Measurements from ENCODE around the gene SORCS3.

Gene SORCS3

DNA sequence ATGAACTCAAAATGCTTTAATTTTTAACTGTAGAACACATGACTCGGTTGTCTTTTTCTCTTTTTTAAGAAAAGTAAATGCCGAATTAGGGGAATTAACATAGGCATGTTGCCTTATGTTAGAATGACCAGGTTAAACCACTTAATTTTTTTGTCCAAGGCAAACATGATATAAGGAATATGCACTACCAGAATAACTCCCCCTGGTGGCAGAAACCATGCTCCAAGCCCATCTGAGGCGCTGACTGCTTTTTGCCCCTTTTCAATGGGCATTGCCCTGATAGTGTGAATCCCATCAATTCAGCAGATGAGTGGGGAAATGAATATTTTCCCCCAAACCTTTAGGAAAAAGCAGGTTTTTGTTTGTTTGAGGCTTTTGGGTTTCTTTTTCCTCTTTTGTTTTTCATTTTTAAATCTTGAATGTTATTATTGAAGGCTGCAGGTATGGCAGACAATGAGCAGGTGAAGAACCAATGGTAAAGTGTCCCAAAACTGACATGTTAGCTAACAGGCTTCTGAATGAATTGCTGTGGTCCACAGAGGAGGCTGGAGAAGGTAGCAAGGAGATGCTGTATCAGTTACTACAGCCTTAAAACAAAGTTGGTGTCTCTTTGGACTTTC lies 284.3 kb downstream of the SORCS3 start:
- Histone ChIP-seq H3K36me3 (ENCODE audit: control insufficient read depth in 1 of 2, insufficient read depth in 2 of 2, low read length in 2 of 2) (no peaks in the 10 kb centered on the region), H3K4me1 (ENCODE audit: control insufficient read depth in 1 of 2, insufficient read depth in 2 of 2, low read length in 2 of 2) (no peaks in the 10 kb centered on the region)

DNA sequence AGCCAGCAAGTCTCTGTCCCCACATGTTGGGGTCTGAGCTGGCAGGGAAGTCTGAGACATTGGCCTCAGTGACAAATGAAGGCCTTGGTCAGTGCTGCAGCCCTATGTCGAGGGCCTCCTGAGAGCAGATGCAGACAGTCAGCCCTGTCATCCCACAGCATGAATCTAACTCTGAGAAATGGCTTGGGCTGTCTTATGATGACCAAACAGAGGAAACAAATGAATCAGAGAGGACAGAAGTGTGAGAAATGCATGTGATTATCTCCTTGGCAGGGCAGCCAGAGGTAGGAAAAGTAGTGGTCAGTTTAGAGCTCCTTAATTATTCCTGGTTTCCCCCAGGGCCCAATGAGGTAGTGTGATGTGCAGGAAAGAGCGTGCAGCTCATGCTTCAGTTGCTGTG lies 287.6 kb downstream of the SORCS3 start:
- H3K4me1 ChIP-seq (ENCODE audit: control insufficient read depth in 1 of 2, insufficient read depth in 2 of 2, low read length in 2 of 2), result no peaks in the 10 kb centered on the region
- H3K27ac ChIP-seq (ENCODE audit: low read length), result no peak overlapping the region
- H3K9me3 ChIP-seq (ENCODE audit: control insufficient read depth in 1 of 2, low read length in 2 of 2), result no peaks in the 10 kb centered on the region
- H3K36me3 ChIP-seq (ENCODE audit: control insufficient read depth in 1 of 2, insufficient read depth in 2 of 2, low read length in 2 of 2), result no peaks in the 10 kb centered on the region
- no peak overlapping the region for H3K4me3 ChIP-seq (ENCODE audit: low read depth in 1 of 2, low read length in 2 of 2)
- no peaks in the 10 kb centered on the region for H3K27me3 ChIP-seq (ENCODE audit: low read depth, low read length)

More for the DNA sequence above, 284.3 kb downstream of the SORCS3 start:
- Histone ChIP-seq H3K27me3 (ENCODE audit: low read depth, low read length) (no peaks in the 10 kb centered on the region), H3K4me3 (ENCODE audit: low read depth in 1 of 2, low read length in 2 of 2) (no peak overlapping the region), H3K27ac (ENCODE audit: low read length) (no peak overlapping the region), H3K9me3 (ENCODE audit: control insufficient read depth in 1 of 2, low read length in 2 of 2) (no peaks in the 10 kb centered on the region)

DNA sequence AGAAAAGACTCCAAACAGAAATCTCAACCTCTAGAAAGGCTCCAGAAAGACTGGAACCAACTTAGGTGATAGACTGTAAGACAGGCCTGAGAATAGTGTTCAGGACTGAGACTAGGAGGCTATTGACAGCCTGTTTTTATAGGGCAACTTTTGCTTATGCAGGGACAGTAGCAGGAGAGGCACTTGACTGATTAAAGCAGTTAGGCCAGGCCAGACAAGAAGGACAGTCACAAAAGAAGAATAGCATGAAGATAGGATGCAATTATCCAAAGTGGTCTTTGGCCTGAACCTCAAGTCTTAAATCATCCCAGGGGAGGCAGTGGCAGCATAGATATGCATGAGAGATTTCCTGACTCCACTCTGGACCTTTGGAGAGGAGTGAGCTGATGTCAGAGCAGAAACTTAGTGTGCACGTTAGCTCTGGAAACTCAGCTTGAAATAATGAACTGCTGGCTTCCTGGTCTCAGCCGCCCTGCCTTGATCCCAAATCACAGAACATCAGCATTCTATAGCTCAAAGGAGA lies 290.6 kb downstream of the SORCS3 start:
- Histone ChIP-seq H3K36me3 (ENCODE audit: control insufficient read depth in 1 of 2, insufficient read depth in 2 of 2, low read length in 2 of 2) (no peaks in the 10 kb centered on the region), H3K27ac (ENCODE audit: low read length) (no peak overlapping the region), H3K9me3 (ENCODE audit: control insufficient read depth in 1 of 2, low read length in 2 of 2) (no peaks in the 10 kb centered on the region), H3K4me1 (ENCODE audit: control insufficient read depth in 1 of 2, insufficient read depth in 2 of 2, low read length in 2 of 2) (no peaks in the 10 kb centered on the region), H3K4me3 (ENCODE audit: low read depth in 1 of 2, low read length in 2 of 2) (no peak overlapping the region), H3K27me3 (ENCODE audit: low read depth, low read length) (no peaks in the 10 kb centered on the region)

DNA sequence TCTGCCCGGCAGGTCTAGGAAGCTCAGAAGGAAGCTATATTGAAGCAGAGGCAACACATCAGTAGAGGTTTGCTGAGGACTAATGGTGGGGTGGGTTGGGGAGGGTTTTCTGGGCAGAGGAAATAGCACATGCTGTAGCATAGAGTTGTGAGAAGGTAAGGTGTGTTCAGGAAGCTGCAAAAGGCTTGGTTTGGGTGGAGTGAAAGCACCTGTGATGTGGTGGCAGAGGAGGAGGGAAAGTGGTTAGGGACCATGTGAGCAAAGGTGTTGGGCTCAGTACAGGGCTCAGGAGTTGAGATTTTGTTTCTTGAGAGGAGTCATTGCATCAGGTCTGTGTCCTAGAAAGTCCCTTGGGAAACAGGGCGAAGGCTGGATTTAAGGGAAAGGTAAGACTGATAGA lies 294.6 kb downstream of the SORCS3 start:
- H3K36me3 ChIP-seq (ENCODE audit: control insufficient read depth in 1 of 2, insufficient read depth in 2 of 2, low read length in 2 of 2), result no peaks in the 10 kb centered on the region
- no peaks in the 10 kb centered on the region for H3K27me3 ChIP-seq (ENCODE audit: low read depth, low read length)
- no peaks in the 10 kb centered on the region for H3K9me3 ChIP-seq (ENCODE audit: control insufficient read depth in 1 of 2, low read length in 2 of 2)
- no peak overlapping the region for H3K27ac ChIP-seq (ENCODE audit: low read length)
- no peak overlapping the region for H3K4me3 ChIP-seq (ENCODE audit: low read depth in 1 of 2, low read length in 2 of 2)
- H3K4me1 ChIP-seq (ENCODE audit: control insufficient read depth in 1 of 2, insufficient read depth in 2 of 2, low read length in 2 of 2), result no peaks in the 10 kb centered on the region

DNA sequence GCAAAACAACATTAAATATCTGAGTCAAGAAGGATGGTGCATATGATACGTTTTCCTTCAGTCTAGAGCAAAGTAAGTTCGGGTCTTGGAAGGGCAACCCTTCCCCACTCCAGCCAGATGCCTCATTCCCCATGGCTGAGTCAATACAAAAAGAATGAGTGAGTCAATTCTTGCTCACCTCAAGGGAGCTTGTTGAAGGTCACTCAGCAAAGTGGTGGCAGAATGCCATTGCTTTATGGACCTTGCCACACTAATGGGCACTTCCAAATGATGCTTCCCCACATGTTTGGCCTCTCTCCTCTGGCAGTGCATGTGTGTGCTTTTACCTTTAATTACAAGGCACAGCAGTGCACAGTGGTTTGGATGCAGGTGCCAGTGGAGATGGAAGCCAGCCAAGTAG lies 296.5 kb downstream of the SORCS3 start:
- H3K9me3 ChIP-seq (ENCODE audit: control insufficient read depth in 1 of 2, low read length in 2 of 2), result no peaks in the 10 kb centered on the region

GRCh38 chr10:104938031-104938430 lies 296.9 kb downstream of the SORCS3 start:
- no peak overlapping the region for H3K27ac ChIP-seq (ENCODE audit: low read length)
- H3K9me3 ChIP-seq (ENCODE audit: control insufficient read depth in 1 of 2, low read length in 2 of 2), result no peaks in the 10 kb centered on the region
- H3K4me1 ChIP-seq (ENCODE audit: control insufficient read depth in 1 of 2, insufficient read depth in 2 of 2, low read length in 2 of 2), result no peaks in the 10 kb centered on the region
- no peak overlapping the region for H3K4me3 ChIP-seq (ENCODE audit: low read depth in 1 of 2, low read length in 2 of 2)
- H3K36me3 ChIP-seq (ENCODE audit: control insufficient read depth in 1 of 2, insufficient read depth in 2 of 2, low read length in 2 of 2), result no peaks in the 10 kb centered on the region
- H3K27me3 ChIP-seq (ENCODE audit: low read depth, low read length), result no peaks in the 10 kb centered on the region

More for the DNA sequence above, 296.5 kb downstream of the SORCS3 start:
- Histone ChIP-seq H3K4me1 (ENCODE audit: control insufficient read depth in 1 of 2, insufficient read depth in 2 of 2, low read length in 2 of 2) (no peaks in the 10 kb centered on the region), H3K27ac (ENCODE audit: low read length) (no peak overlapping the region), H3K27me3 (ENCODE audit: low read depth, low read length) (no peaks in the 10 kb centered on the region), H3K4me3 (ENCODE audit: low read depth in 1 of 2, low read length in 2 of 2) (no peak overlapping the region), H3K36me3 (ENCODE audit: control insufficient read depth in 1 of 2, insufficient read depth in 2 of 2, low read length in 2 of 2) (no peaks in the 10 kb centered on the region)

GRCh38 chr10:104941662-104942061 lies 300.6 kb downstream of the SORCS3 start:
- Histone ChIP-seq H3K27me3 (ENCODE audit: low read depth, low read length) (no peaks in the 10 kb centered on the region), H3K27ac (ENCODE audit: low read length) (no peak overlapping the region), H3K4me3 (ENCODE audit: low read depth in 1 of 2, low read length in 2 of 2) (no peak overlapping the region), H3K9me3 (ENCODE audit: control insufficient read depth in 1 of 2, low read length in 2 of 2) (no peaks in the 10 kb centered on the region), H3K4me1 (ENCODE audit: control insufficient read depth in 1 of 2, insufficient read depth in 2 of 2, low read length in 2 of 2) (no peaks in the 10 kb centered on the region), H3K36me3 (ENCODE audit: control insufficient read depth in 1 of 2, insufficient read depth in 2 of 2, low read length in 2 of 2) (no peaks in the 10 kb centered on the region)

DNA sequence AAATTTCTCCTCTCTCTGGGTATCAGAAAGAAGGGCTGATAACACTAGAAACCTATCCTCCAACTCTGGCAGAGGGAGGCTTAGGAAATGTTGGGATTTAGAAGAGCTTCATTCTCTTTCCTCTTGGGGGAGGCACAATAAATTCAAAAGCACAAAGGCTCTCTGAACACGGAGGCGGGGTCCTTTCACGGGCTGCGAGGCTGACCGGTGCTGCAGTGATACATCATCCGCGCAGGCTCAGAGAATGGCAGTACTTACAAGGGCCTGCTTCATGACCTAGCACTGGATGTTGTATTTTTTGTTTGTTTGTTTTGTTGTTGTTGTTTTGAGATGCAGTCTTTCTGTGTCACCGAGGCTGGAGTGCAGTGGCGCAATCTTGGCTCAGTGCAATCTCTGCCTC lies 306.2 kb downstream of the SORCS3 start:
- H3K27me3 ChIP-seq (ENCODE audit: low read depth, low read length), result no peaks in the 10 kb centered on the region
- no peaks in the 10 kb centered on the region for H3K4me1 ChIP-seq (ENCODE audit: control insufficient read depth in 1 of 2, insufficient read depth in 2 of 2, low read length in 2 of 2)

DNA sequence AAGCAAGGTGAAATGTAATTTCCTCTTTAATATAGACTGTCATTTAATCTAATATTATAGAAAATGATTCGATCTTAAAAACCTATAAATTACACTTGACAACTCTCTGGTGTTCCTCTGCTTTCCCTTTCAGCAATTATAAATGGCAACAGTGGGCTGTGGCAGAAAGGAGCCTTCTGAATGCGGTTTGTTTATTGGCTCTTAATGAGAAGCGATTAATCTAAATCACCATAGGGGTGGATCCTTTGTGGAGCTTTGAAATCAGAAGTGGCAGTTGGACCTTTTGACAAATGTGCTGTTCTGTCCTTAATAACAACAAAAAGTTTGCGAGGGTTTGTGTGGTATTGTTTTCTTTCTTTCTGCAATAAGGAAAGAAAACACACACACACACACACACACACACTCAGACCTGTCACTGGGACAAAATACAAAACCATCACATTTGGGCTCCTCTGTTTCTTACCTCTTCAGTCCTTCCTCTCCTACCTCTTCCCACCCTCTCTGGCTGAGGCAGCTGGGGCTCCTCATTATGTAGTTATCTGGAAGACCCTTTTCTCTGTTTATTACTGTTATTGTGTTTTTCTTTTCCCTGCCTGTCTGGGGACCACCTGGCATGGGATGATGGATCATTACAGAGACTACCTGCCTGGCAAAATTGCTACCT lies 316.2 kb downstream of the SORCS3 start:
- no peak overlapping the region for H3K27ac ChIP-seq (ENCODE audit: low read length)
- H3K9me3 ChIP-seq (ENCODE audit: control insufficient read depth in 1 of 2, low read length in 2 of 2), result peaks cover 0 to 3% of the 10 kb centered on the region in 2 donors
- no peaks in the 10 kb centered on the region for H3K27me3 ChIP-seq (ENCODE audit: low read depth, low read length)
- no peaks in the 10 kb centered on the region for H3K36me3 ChIP-seq (ENCODE audit: control insufficient read depth in 1 of 2, insufficient read depth in 2 of 2, low read length in 2 of 2)
- no peak overlapping the region for H3K4me3 ChIP-seq (ENCODE audit: low read depth in 1 of 2, low read length in 2 of 2)
- H3K4me1 ChIP-seq (ENCODE audit: control insufficient read depth in 1 of 2, insufficient read depth in 2 of 2, low read length in 2 of 2), result no peaks in the 10 kb centered on the region

More for the DNA sequence above, 306.2 kb downstream of the SORCS3 start:
- Histone ChIP-seq H3K27ac (ENCODE audit: low read length) (no peak overlapping the region), H3K4me3 (ENCODE audit: low read depth in 1 of 2, low read length in 2 of 2) (no peak overlapping the region), H3K36me3 (ENCODE audit: control insufficient read depth in 1 of 2, insufficient read depth in 2 of 2, low read length in 2 of 2) (no peaks in the 10 kb centered on the region), H3K9me3 (ENCODE audit: control insufficient read depth in 1 of 2, low read length in 2 of 2) (no peaks in the 10 kb centered on the region)

GRCh38 chr10:104966563-104967297 lies 325.6 kb downstream of the SORCS3 start:
- Histone ChIP-seq H3K27me3 (ENCODE audit: low read depth, low read length) (no peaks in the 10 kb centered on the region), H3K9me3 (ENCODE audit: control insufficient read depth in 1 of 2, low read length in 2 of 2) (peaks cover 0 to 3% of the 10 kb centered on the region in 2 donors), H3K36me3 (ENCODE audit: control insufficient read depth in 1 of 2, insufficient read depth in 2 of 2, low read length in 2 of 2) (no peaks in the 10 kb centered on the region), H3K27ac (ENCODE audit: low read length) (no peak overlapping the region), H3K4me1 (ENCODE audit: control insufficient read depth in 1 of 2, insufficient read depth in 2 of 2, low read length in 2 of 2) (no peaks in the 10 kb centered on the region), H3K4me3 (ENCODE audit: low read depth in 1 of 2, low read length in 2 of 2) (no peak overlapping the region)

GRCh38 chr10:104980368-104980767 lies 339.3 kb downstream of the SORCS3 start:
- H3K36me3 ChIP-seq (ENCODE audit: control insufficient read depth in 1 of 2, insufficient read depth in 2 of 2, low read length in 2 of 2), result no peaks in the 10 kb centered on the region
- H3K4me1 ChIP-seq (ENCODE audit: control insufficient read depth in 1 of 2, insufficient read depth in 2 of 2, low read length in 2 of 2), result no peaks in the 10 kb centered on the region
- no peaks in the 10 kb centered on the region for H3K27me3 ChIP-seq (ENCODE audit: low read depth, low read length)
- H3K27ac ChIP-seq (ENCODE audit: low read length), result no peak overlapping the region
- no peak overlapping the region for H3K4me3 ChIP-seq (ENCODE audit: low read depth in 1 of 2, low read length in 2 of 2)
- no peaks in the 10 kb centered on the region for H3K9me3 ChIP-seq (ENCODE audit: control insufficient read depth in 1 of 2, low read length in 2 of 2)

All from muscle layer of duodenum (tissue), 2 donors.